ENCODE results near the gene DDI2.

- no peak for TF ChIP-seq CTCF (IDR thresholded peaks at IDR 0.05; ENCODE audit: poor library complexity)
- TF ChIP-seq EZH2phosphoT487 (IDR thresholded peaks at IDR 0.05; ENCODE audit: low read depth, severe bottlenecking, unreplicated experiment), result no peak
- TF ChIP-seq EZH2 (IDR thresholded peaks at IDR 0.05; ENCODE audit: borderline replicate concordance), result no peak
These were observed 46.7 kb downstream of the DDI2 start for GRCh38 chr1:15663925-15664324.
